ENCODE data around the gene ST6GALNAC2.
A peak's percentile ranks its signal among the peaks of the same experiment; 100 is the strongest.
"Not testable (repeated sequence)": the region's sequence is repeated elsewhere in the genome, so short reads cannot be mapped to it uniquely, and the experiment has no call there.

ST6GALNAC2 gene

DNA sequence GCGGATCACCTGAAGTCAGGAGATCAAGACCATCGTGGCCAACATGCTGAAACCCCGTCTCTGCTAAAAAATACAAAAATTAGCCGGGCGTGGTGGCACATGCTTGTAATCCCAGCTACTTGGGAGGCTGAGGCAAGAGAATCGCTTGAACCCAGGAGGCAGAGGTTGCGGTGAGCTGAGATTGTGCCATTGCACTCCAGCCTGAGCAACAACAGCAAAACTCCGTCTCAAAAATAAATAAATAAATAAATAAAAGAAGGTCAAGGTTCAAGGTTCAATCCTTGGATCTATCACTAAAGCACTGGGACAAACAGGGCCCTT, 60.2 kb downstream of the ST6GALNAC2 start:
- DNase-seq = not testable (repeated sequence)

DNA sequence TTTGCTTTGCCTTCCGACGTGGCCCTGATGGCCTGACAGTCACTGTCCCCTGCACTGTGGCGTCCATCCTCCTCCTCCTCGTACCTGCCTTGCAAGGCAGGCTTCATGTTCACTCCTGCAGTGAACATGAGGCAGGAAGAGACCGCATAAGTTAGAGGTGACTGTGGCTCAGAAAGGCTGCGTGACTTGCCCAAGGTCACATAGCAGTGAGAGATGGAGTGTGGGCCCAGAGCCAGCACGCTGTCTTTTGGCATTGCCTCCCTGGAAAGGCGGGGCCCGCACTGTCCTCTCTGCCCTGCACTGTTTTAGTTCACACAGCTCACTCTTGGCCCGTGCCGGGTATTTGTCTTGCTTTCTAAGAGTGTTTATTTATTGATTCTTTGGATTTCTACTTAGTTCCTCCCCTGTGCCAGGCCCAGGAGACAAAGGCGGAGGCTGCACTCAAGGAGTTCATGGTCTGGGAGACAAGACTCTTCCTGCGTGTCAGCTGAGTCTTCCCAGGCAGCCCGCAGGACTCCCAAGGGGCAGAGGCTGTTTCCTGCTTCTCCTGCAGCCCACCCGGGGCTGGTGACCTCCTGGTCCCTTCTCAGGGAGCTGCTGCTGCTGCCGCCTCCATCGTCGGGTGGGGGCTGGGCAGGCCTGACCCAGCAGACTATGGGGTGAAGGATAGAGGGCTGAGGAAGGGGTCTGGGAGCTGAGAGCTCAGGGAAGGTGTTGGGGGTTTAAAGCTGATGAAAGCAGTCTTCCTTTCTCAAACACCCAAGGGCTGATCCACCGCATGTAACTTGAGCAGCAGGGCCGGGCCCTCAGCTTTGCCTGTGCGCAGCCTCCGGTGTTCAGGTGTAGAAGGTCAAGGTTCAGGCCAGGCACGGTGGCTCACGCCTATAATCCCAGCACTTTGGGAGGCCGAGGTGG, 60.8 kb downstream of the ST6GALNAC2 start:
- DNase-seq = no peak

- DNase-seq = peak; percentile 31
Measured at GRCh38 chr17:76523084-76524037, 62.3 kb downstream of the ST6GALNAC2 start.

- DNase-seq = not testable (repeated sequence)
Measured at GRCh38 chr17:76521683-76522082, 64.0 kb downstream of the ST6GALNAC2 start.

- DNase-seq = no peak
Measured at GRCh38 chr17:76521262-76521661, 64.4 kb downstream of the ST6GALNAC2 start.

DNA sequence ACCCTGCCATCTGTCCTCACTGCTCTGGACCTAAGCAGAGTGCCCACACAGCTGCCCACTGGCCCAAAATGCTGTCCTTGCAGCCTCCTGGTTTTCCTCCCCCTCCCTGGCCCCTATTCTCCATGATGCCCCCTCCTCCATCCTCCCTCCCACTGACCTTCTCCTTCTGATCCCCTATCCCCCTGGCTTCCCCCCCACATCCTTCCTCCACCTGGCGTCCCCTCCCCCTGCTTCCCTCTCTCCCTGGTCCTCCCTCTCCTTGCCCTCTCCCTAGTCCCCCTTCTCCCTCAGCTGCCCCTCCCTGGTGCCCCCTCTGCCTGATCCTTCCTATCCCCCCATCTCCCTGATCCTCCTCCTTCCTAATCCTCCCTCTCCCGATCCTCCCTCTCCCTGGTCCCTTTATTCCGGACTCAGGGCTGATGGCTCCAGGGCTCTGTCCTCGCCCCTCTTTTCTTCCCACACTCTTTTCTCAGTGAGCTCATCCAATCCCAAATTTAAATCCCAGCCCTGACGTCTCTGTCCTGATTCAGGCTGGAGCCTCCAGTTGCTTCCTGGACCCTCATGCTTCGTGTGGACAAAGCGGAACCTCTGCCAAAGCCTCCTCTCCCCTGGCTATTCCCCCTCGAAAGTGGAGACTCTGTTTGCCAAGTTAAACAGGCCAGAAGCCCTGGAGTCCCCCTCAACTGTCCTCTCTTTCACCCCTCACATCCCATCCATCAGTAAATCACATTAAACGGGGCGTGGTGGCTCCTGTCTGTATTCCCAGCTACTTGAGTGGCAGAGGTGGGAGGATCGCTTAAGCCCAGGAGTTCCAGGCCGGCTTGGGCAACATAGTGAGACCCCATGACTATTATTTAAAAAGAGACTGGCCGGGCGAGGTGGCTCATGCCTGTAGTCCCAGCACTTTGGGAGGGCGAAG, 66.4 kb downstream of the ST6GALNAC2 start:
- no peak for DNase-seq

DNA sequence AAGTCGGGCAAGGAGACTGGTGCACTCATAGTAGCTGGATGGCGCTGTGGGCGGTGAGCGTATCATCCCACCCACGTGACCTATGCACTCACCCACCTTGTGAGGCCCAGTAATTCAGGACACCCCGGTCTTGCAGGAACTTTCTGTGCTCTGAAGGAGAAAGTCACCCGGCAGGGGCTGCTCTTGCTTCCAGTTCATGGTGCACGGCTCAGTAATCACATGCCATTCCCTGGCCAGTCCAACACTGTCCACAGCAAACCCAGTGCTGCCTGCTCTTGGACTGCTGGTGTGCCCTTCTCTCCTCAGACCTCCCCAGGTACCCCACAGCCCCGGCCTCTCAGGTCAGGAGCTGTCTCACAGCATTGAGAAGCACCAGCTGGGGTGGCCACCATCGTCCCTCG, 68.0 kb downstream of the ST6GALNAC2 start:
- DNase-seq = no peak
